Inferior parietal cortex (tissue), 1 donor: ENCODE data around the gene THRAP3.
A peak's percentile ranks its signal among the peaks of the same experiment; 100 is the strongest.
"Not testable (repeated sequence)": the region's sequence is repeated elsewhere in the genome, so short reads cannot be mapped to it uniquely, and the experiment has no call there.

ENCODE experiments used
- DNase-seq: peaks from one replicate; pipeline ENCODE4 v3.0.0-alpha.2; 2016; ENCODE audit errors: extremely low spot score

THRAP3 gene

GRCh38 chr1:36204347-36204909 is 19.8 kb upstream of the THRAP3 start:
- DNase-seq = no peak

GRCh38 chr1:36206323-36206858 is 17.9 kb upstream of the THRAP3 start:
- no peak for DNase-seq

- no peak for DNase-seq
These were observed 16.9 kb upstream of the THRAP3 start for GRCh38 chr1:36207339-36207738.

GRCh38 chr1:36208978-36209703 is 15.1 kb upstream of the THRAP3 start:
- no peak for DNase-seq

GRCh38 chr1:36211307-36211706 is 12.9 kb upstream of the THRAP3 start:
- DNase-seq = no peak

- no peak for DNase-seq
These were observed 12.4 kb upstream of the THRAP3 start for GRCh38 chr1:36211841-36212240.

GRCh38 chr1:36212782-36213181 is 11.5 kb upstream of the THRAP3 start:
- DNase-seq = no peak

GRCh38 chr1:36217670-36218069 is 6.6 kb upstream of the THRAP3 start:
- DNase-seq = peak; percentile 65

- not testable (repeated sequence) for DNase-seq
These were observed 2.3 kb upstream of the THRAP3 start for GRCh38 chr1:36221901-36222300.

GRCh38 chr1:36222481-36223380 is 1.5 kb upstream of the THRAP3 start:
- no peak for DNase-seq

GRCh38 chr1:36223381-36223995 is 755 bp upstream of the THRAP3 start:
- peak; percentile 54 for DNase-seq

- no peak for DNase-seq
These were observed 467 bp downstream of the THRAP3 start for GRCh38 chr1:36224537-36225282.

- DNase-seq = no peak
These were observed 1.1 kb downstream of the THRAP3 start for GRCh38 chr1:36225283-36225899.

- not testable (repeated sequence) for DNase-seq
These were observed 6.0 kb downstream of the THRAP3 start for GRCh38 chr1:36230279-36230678.

- DNase-seq = no peak
These were observed 6.9 kb downstream of the THRAP3 start for GRCh38 chr1:36231191-36231590.

- DNase-seq = no peak
These were observed 8.2 kb downstream of the THRAP3 start for GRCh38 chr1:36232212-36233095.

- DNase-seq = no peak
These were observed 12.1 kb downstream of the THRAP3 start for GRCh38 chr1:36236302-36236701.

GRCh38 chr1:36238433-36238832 is 14.2 kb downstream of the THRAP3 start:
- no peak for DNase-seq

- no peak for DNase-seq
These were observed 15.8 kb downstream of the THRAP3 start for GRCh38 chr1:36239941-36240637.
